ENCODE results near the gene ALDH1B1.

The ALDH1B1 gene

DNA sequence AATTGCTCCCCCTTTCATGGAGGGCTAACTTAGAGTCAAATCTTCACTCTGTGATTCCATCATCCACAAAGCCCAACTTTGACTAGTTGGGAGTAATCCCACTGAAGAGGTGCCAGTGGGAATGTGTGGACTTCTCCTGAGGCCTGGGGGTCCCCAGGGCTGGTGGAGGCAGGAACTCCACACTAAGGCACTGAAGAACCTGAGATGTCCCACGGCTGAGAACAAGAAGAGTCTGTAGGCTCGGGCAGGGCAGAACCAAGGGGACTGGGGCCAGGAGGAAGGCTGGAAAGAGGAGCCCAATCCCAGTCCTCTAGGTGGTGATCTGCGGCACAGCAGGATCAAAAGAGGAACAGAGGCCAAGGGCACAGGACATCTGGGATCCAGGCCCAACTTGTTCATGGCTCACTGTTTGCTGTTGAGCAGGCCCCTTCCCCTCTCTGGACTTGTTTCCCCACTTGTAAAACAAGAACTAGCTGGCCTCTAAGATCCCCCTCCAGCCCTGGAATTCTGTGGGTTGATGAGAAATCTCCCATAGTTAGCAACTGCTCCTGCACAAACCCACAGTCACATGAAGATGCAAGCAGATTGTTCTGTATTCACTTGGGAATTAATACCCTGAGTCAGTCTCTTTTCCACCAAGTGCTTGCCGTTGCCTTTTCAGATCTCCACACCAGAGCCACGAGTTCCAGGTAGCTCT lies 32.7 kb upstream of the ALDH1B1 start:
- TF ChIP-seq, protein P1, sequence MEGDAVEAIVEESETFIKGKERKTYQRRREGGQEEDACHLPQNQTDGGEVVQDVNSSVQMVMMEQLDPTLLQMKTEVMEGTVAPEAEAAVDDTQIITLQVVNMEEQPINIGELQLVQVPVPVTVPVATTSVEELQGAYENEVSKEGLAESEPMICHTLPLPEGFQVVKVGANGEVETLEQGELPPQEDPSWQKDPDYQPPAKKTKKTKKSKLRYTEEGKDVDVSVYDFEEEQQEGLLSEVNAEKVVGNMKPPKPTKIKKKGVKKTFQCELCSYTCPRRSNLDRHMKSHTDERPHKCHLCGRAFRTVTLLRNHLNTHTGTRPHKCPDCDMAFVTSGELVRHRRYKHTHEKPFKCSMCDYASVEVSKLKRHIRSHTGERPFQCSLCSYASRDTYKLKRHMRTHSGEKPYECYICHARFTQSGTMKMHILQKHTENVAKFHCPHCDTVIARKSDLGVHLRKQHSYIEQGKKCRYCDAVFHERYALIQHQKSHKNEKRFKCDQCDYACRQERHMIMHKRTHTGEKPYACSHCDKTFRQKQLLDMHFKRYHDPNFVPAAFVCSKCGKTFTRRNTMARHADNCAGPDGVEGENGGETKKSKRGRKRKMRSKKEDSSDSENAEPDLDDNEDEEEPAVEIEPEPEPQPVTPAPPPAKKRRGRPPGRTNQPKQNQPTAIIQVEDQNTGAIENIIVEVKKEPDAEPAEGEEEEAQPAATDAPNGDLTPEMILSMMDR (IDR thresholded peaks at IDR 0.05; ENCODE audit: insufficient read depth, low read length, missing control alignments) = no peak
- ChIA-PET CTCF (interaction anchor here (0.7 to 3.4 kb wide), 4 partner anchors 41 to 611 kb away, joined by 3 to 17 read pairs (median 5); no protein-coding TSS in a partner anchor), POLR2A (no interaction called here)
- no peak overlapping the region for H3K4me3 ChIP-seq (ENCODE audit: low read depth, low read length)
- DNase-seq (ENCODE audit: low read depth, low spot score) = no peak

DNA sequence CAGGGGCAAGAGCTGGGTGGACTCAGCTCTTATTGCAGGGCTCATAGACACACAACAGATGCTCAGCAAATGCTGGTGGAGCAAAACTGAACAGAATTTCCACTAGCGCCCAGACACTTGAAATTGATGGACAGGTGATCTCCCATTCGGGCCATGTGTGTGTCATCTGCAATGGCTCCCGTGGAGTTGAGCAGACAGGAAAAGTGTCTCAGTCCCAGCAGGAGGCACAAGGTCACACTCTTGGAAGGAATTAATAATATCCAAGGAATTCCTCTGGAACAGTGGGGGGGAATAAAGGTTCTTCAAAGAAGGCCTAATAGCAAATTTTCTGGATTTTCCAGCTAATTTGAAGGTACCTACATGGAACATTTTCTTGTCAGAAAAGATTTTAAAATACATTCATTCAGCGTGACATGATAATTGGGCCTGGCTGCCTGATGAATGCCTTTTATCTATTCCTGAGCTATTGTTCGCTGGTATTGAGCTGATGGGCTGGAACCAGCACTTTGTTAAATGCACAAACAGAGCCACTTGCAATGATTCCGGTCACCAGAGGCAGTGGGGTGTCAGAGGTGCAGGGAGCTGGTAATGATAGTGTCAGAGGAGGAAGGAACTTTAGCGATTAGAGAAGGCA lies 31.5 kb upstream of the ALDH1B1 start:
- CTCF ChIA-PET = interaction anchor here (1.0 to 3.4 kb wide), 9 partner anchors 9 to 881 kb away, joined by 3 to 17 read pairs (median 5); no protein-coding TSS in a partner anchor

DNA sequence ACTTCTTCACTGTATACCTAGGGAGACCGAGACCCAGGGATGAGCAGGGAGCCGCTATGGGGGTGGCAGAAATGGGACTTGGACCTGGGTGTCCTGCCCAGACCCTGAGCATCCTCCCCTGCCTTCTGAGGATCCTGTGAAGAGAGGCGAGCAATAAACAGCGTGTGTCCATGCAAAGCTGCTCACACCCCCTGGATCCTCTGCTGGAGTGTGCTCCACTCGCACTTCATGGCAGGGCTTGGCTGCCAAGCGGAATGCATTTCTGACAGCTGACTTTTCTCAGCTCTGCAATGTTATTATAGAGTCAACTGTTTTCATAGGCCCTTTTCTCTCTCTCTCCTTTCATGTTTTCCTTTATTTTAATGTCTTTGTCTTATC lies 31.0 kb upstream of the ALDH1B1 start:
- ChIA-PET POLR2A (no interaction called here), CTCF (interaction anchor here (1.1 to 3.4 kb wide), 8 partner anchors 8 to 882 kb away, joined by 3 to 17 read pairs (median 6); no protein-coding TSS in a partner anchor)
- TF ChIP-seq, protein P1 (IDR thresholded peaks at IDR 0.05; ENCODE audit: insufficient read depth, low read length, missing control alignments) = no peak
- H3K4me3 ChIP-seq (ENCODE audit: low read depth, low read length) = no peak overlapping the region
- DNase-seq (ENCODE audit: low read depth, low spot score) = no peak

More for the DNA sequence above, 31.5 kb upstream of the ALDH1B1 start:
- no peak for DNase-seq (ENCODE audit: low read depth, low spot score)
- H3K4me3 ChIP-seq (ENCODE audit: low read depth, low read length) = no peak overlapping the region
- POLR2A ChIA-PET = no interaction called here
- TF ChIP-seq, protein P1 (IDR thresholded peaks at IDR 0.05; ENCODE audit: insufficient read depth, low read length, missing control alignments) = no peak

DNA sequence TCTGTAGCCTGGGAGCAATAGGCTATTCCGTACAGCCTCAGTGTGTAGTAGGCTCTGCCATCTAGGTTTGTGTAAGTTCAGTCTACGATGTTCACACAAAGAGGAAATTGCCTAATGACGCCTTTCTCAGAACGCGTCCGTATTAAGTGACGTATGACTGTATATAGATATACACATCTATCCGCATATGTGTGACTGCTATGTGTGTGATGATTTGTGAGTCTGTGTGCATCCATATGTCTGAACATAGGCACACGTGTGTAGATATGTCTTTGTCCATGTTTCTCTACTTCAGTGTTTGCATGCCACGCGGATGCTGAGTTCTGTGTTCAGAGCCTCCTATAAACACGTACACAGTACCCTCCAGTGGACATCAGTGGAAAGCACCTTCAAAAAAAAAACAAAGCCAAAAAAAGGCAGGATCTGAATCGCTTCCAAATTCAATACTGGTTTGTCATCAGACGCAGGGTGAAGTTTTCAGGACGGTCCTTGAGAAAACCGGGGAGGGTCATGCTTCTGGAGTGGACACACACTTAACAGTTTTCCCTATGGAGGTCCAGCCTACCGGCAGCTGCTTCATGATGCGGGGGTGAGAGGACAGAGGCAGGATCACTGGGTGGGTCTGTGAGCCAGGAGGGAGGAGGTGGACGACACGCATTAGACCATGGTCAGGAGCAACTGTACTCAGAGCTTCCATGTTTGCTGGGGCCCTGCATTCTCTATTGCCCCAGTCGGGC lies 29.5 kb upstream of the ALDH1B1 start:
- POLR2A ChIA-PET = interaction anchor here (0.6 kb wide), 1 partner anchor 807 kb away, joined by 3 read pairs; no protein-coding TSS in a partner anchor
- DNase-seq (ENCODE audit: low read depth, low spot score) = no peak
- TF ChIP-seq, protein P1 (IDR thresholded peaks at IDR 0.05; ENCODE audit: insufficient read depth, low read length, missing control alignments) = peak; percentile 59
- CTCF ChIA-PET = interaction anchor here (0.7 to 3.4 kb wide), 18 partner anchors 10 to 617 kb away, joined by 3 to 17 read pairs (median 4); no protein-coding TSS in a partner anchor
- no peak overlapping the region for H3K4me3 ChIP-seq (ENCODE audit: low read depth, low read length)

DNA sequence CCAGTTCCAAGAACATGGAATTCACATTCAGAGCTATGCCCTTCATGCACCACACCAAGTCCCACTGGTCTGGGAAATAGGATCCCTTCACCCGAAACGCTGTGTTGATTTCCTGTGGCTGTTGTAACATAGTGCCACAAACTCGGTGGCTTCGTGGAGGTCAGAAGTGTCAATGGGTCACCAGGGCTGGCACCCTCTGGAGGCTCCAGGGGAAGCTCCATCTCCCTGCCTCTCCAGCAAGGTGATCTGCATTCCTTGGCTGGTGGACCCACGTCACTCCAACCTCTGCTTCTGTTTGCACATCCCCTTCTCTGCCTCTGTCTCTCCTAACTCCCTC lies 28.9 kb upstream of the ALDH1B1 start:
- ChIA-PET POLR2A (interaction anchor here (0.6 kb wide), 1 partner anchor 808 kb away, joined by 3 read pairs; no protein-coding TSS in a partner anchor), CTCF (interaction anchor here (0.7 to 3.0 kb wide), 16 partner anchors 9 to 617 kb away, joined by 3 to 10 read pairs (median 4); no protein-coding TSS in a partner anchor)
- TF ChIP-seq, protein P1 (IDR thresholded peaks at IDR 0.05; ENCODE audit: insufficient read depth, low read length, missing control alignments) = no peak

More for the DNA sequence above, 28.9 kb upstream of the ALDH1B1 start:
- no peak overlapping the region for H3K4me3 ChIP-seq (ENCODE audit: low read depth, low read length)
- DNase-seq (ENCODE audit: low read depth, low spot score) = no peak

All from AG04449 (cell line).